ENCODE results near the gene TIGD7. TPM values are rescaled to one million over a fixed set of nuclear protein-coding genes. Genes with fewer than 3 reads are reported as not detected.

Gene TIGD7
- total RNA-seq, 2 experiments from 2014 or later: 4.0 to 4.7 TPM

- peaks cover 69% of the 10 kb centered on the region for H3K9me3 Mint-ChIP-seq
- no peak for ATAC-seq
Measured at GRCh38 chr16:3311496-3311895, 6.3 kb upstream of the TIGD7 start.

GRCh38 chr16:3306078-3306477 lies 848 bp upstream of the TIGD7 start:
- intact Hi-C loops (cut with micrococcal nuclease): no loop called here

More at GRCh38 chr16:3311496-3311895, 6.3 kb upstream of the TIGD7 start:
- CTCF ChIA-PET: interaction anchor here (1.5 kb wide), 1 partner anchor 42 kb away, joined by 4 read pairs; no protein-coding TSS in a partner anchor
- Mint-ChIP-seq H3K27me3 (no peaks in the 10 kb centered on the region), H3K27ac (no peak overlapping the region), H3K4me3 (no peak overlapping the region), H3K4me1 (ENCODE audit: low read depth) (peaks cover 11% of the 10 kb centered on the region), H3K36me3 (ENCODE audit: low read depth) (peaks cover 98% of the 10 kb centered on the region)
- intact Hi-C loops (cut with micrococcal nuclease): no loop called here
- POLR2A ChIA-PET: interaction anchor here (0.7 kb wide), 1 partner anchor 60 kb away, joined by 3 read pairs; no protein-coding TSS in a partner anchor
- TF ChIP-seq CTCF (IDR thresholded peaks at IDR 0.05): no peak
- DNase-seq: no peak

GRCh38 chr16:3304370-3304769 lies 860 bp downstream of the TIGD7 start:
- peaks cover 45% of the 10 kb centered on the region for H3K9me3 Mint-ChIP-seq
- ChIA-PET POLR2A (interaction anchor here (0.6 to 2.8 kb wide), 10 partner anchors 14 to 224 kb away, joined by 3 to 24 read pairs (median 4); partner anchors contain the start of genes ZNF174, ZNF263 and ZSCAN32), CTCF (interaction anchor here (0.8 to 1.6 kb wide), 4 partner anchors 37 to 157 kb away, joined by 3 to 9 read pairs (median 4); no protein-coding TSS in a partner anchor)
- TF ChIP-seq CTCF (IDR thresholded peaks at IDR 0.05): no peak
- intact Hi-C loops (cut with micrococcal nuclease): no loop called here
- H3K4me1 Mint-ChIP-seq (ENCODE audit: low read depth): peaks cover 23% of the 10 kb centered on the region
- H3K4me3 Mint-ChIP-seq: peak overlapping the region; percentile 83
- no peak for DNase-seq
- peak overlapping the region; percentile 90 for H3K27ac Mint-ChIP-seq
- no peak for ATAC-seq
- H3K27me3 Mint-ChIP-seq: no peaks in the 10 kb centered on the region
- peaks cover 81% of the 10 kb centered on the region for H3K36me3 Mint-ChIP-seq (ENCODE audit: low read depth)

More at GRCh38 chr16:3306078-3306477, 848 bp upstream of the TIGD7 start:
- peaks cover 23% of the 10 kb centered on the region for H3K4me1 Mint-ChIP-seq (ENCODE audit: low read depth)
- H3K27me3 Mint-ChIP-seq: no peaks in the 10 kb centered on the region
- peak overlapping the region; percentile 83 for H3K4me3 Mint-ChIP-seq
- POLR2A ChIA-PET: interaction anchor here (0.8 to 2.8 kb wide), 15 partner anchors 9 to 137 kb away, joined by 3 to 24 read pairs (median 4); partner anchors contain the start of genes NAA60, ZNF174, ZNF200 and ZNF263
- H3K36me3 Mint-ChIP-seq (ENCODE audit: low read depth): peaks cover 81% of the 10 kb centered on the region
- peak overlapping the region; percentile 90 for H3K27ac Mint-ChIP-seq
- ATAC-seq (no peak), DNase-seq (no peak)
- CTCF ChIA-PET: interaction anchor here (0.9 kb wide), 1 partner anchor 95 kb away, joined by 3 read pairs; the partner anchor contains the start of gene ZNF174
- no peak for TF ChIP-seq CTCF (IDR thresholded peaks at IDR 0.05)
- peaks cover 44% of the 10 kb centered on the region for H3K9me3 Mint-ChIP-seq

GRCh38 chr16:3295783-3296182 lies 9.4 kb downstream of the TIGD7 start:
- intact Hi-C loops (cut with micrococcal nuclease): no loop called here
- no peak for DNase-seq
- ATAC-seq: no peak
- Mint-ChIP-seq H3K9me3 (peaks cover 70% of the 10 kb centered on the region), H3K27ac (no peak overlapping the region), H3K4me1 (ENCODE audit: low read depth) (peaks cover 8% of the 10 kb centered on the region), H3K36me3 (ENCODE audit: low read depth) (peaks cover 71% of the 10 kb centered on the region), H3K27me3 (no peaks in the 10 kb centered on the region), H3K4me3 (no peak overlapping the region)
- ChIA-PET CTCF (no interaction called here), POLR2A (no interaction called here)
- TF ChIP-seq CTCF (IDR thresholded peaks at IDR 0.05): no peak

GRCh38 chr16:3295209-3295608 lies 10.0 kb downstream of the TIGD7 start:
- CTCF ChIA-PET: no interaction called here
- POLR2A ChIA-PET: no interaction called here
- no peak for DNase-seq
- intact Hi-C loops (cut with micrococcal nuclease): no loop called here
- no peak for TF ChIP-seq CTCF (IDR thresholded peaks at IDR 0.05)
- H3K9me3 Mint-ChIP-seq: peaks cover 71% of the 10 kb centered on the region
- peaks cover 71% of the 10 kb centered on the region for H3K36me3 Mint-ChIP-seq (ENCODE audit: low read depth)
- no peak for ATAC-seq
- H3K4me3 Mint-ChIP-seq: no peak overlapping the region
- H3K4me1 Mint-ChIP-seq (ENCODE audit: low read depth): peaks cover 8% of the 10 kb centered on the region
- H3K27me3 Mint-ChIP-seq: no peaks in the 10 kb centered on the region
- H3K27ac Mint-ChIP-seq: no peak overlapping the region

Data from activated CD8-positive, alpha-beta T cell treated with anti-CD3 and anti-CD28 coated beads for 36 hours (primary cell).